ENCODE data around the gene AIP. TPM values are rescaled to one million over a fixed set of nuclear protein-coding genes. Genes with fewer than 3 reads are reported as not detected.

AIP gene
- total and polyA plus RNA-seq, 2 of the 8 experiments (the other 6 are each of a cell fraction or from before 2014, with no cell fraction given) = 29.8 to 54.4 TPM

- no peak overlapping the region for H3K4me2 ChIP-seq (ENCODE audit: insufficient read depth in 1 of 2, low read depth in 2 of 2, low read length in 2 of 2)
- H2AFZ ChIP-seq (ENCODE audit: low read length) = no peak overlapping the region
- H2BK12ac ChIP-seq (ENCODE audit: low read depth, low read length) = no peak overlapping the region
- no peak overlapping the region for H2AK5ac ChIP-seq (ENCODE audit: low read depth, low read length)
- CTCF ChIA-PET (ENCODE audit: partially characterized antibody) = interaction anchor here (0.8 to 1.6 kb wide), 8 partner anchors 10 to 123 kb away, joined by 3 to 4 read pairs (median 3); partner anchors contain the start of gene PITPNM1
- H3K27me3 ChIP-seq (replicated peaks in 1 of 4; ENCODE audit: control insufficient read depth in 3 of 4, extremely low read depth in 1 of 4, insufficient read depth in 3 of 4, low read length in 3 of 4) = no peaks in the 10 kb centered on the region
- no peak overlapping the region for H3K9ac ChIP-seq (replicated peaks in 1 of 4; ENCODE audit: extremely low read depth in 1 of 4, low read depth in 3 of 4, low read length in 3 of 4)
- 95% methylated on average over 19 of the region's 19 CpGs; no CpG with 5 or more reads in 1 of the 2 experiments for WGBS, 2 experiments (ENCODE audit: extremely low coverage in 1 of 2, insufficient coverage in 1 of 2, insufficient read length in 1 of 2, insufficient replicate concordance in 2 of 2, low coverage in 1 of 2, low lambda C conversion rate in 2 of 2, missing lambda C conversion rate in 1 of 2)
- H3K79me1 ChIP-seq (ENCODE audit: low read depth, low read length) = no peaks in the 10 kb centered on the region
- no peak overlapping the region for H3K14ac ChIP-seq (ENCODE audit: insufficient read length)
- no peak overlapping the region for H2BK20ac ChIP-seq (ENCODE audit: low read length)
- H3K18ac ChIP-seq (ENCODE audit: extremely low read depth, low read length) = no peak overlapping the region
- H3K36me3 ChIP-seq (ENCODE audit: control insufficient read depth in 2 of 4, insufficient read depth in 4 of 4, low read length in 3 of 4) = peaks cover 2 to 22% (median 14%) of the 10 kb centered on the region in 4 experiments; a peak in 6 of 8 replicates
- H4K20me1 ChIP-seq (replicated peaks in 1 of 2; ENCODE audit: control insufficient read depth in 1 of 2, insufficient read depth in 2 of 2, low read length in 2 of 2) = peaks cover 0 to 14% of the 10 kb centered on the region in 2 experiments
- POLR2A ChIA-PET (ENCODE audit: partially characterized antibody) = interaction anchor here (1.0 to 1.8 kb wide), 8 partner anchors 21 to 91 kb away, joined by 3 to 5 read pairs (median 3); partner anchors contain the start of gene TBC1D10C
- FAIRE-seq = no peak
- H3K23ac ChIP-seq (ENCODE audit: insufficient read length) = no peak overlapping the region
- H3K23me2 ChIP-seq (ENCODE audit: low read depth, low read length) = no peaks in the 10 kb centered on the region
- H3K56ac ChIP-seq (replicated peaks; ENCODE audit: insufficient read length, low read depth, low read length) = no peak overlapping the region
- no peak overlapping the region for H2BK120ac ChIP-seq (replicated peaks; ENCODE audit: low read depth, low read length)
- no peak overlapping the region; the same call in 1 of the 2 replicates for H4K8ac ChIP-seq (ENCODE audit: extremely low read depth, insufficient read depth, low read length)
- H4K5ac ChIP-seq (ENCODE audit: insufficient read length, low read depth, low read length) = no peak overlapping the region
- H3K79me2 ChIP-seq (ENCODE audit: control insufficient read depth in 1 of 2, insufficient read depth in 2 of 2, low read length in 2 of 2) = no peaks in the 10 kb centered on the region
- peaks cover 0 to 10% (median 0%) of the 10 kb centered on the region in 4 experiments; a peak in 2 of 7 replicates for H3K4me1 ChIP-seq (replicated peaks in 1 of 4; ENCODE audit: control insufficient read depth in 3 of 4, insufficient read depth in 4 of 4, low read length in 3 of 4)
- H3K27ac ChIP-seq (ENCODE audit: low read depth, low read length) = no peak overlapping the region
- H3K9me3 ChIP-seq (ENCODE audit: insufficient read depth in 2 of 2, low read depth in 1 of 2, low read length in 1 of 2) = no peaks in the 10 kb centered on the region
- DNase-seq (ENCODE audit: low read depth in 1 of 2, low spot score in 2 of 2) = no peak
- no peak overlapping the region for H3K4me3 ChIP-seq (ENCODE audit: extremely low read depth in 1 of 4, insufficient read depth in 2 of 4, low read depth in 3 of 4, low read length in 4 of 4)
- H2BK5ac ChIP-seq (ENCODE audit: low read depth, low read length) = no peak overlapping the region
- TF ChIP-seq KDM1A (IDR thresholded peaks at IDR 0.05; ENCODE audit: borderline replicate concordance, low read length) (peak; percentile 38; the same call in 1 of the 2 replicates), ZNF274 (IDR thresholded peaks at IDR 0.05; ENCODE audit: borderline replicate concordance, extremely low read depth, low read length) (no peak)
- H4K91ac ChIP-seq (replicated peaks; ENCODE audit: insufficient read length, low read length) = no peak overlapping the region
- H2BK15ac ChIP-seq (ENCODE audit: low read length) = no peak overlapping the region
- no peak overlapping the region for H3K4ac ChIP-seq (replicated peaks; ENCODE audit: insufficient read length, low read depth, low read length)
Observed at GRCh38 chr11:67492069-67492727, 9.4 kb downstream of the AIP start.

All from H1 (cell line).